HepG2 (cell line): ENCODE data around the gene KLHDC7A. TPM values are rescaled to one million over a fixed set of nuclear protein-coding genes. Genes with fewer than 3 reads are reported as not detected.

ENCODE experiments used
- ATAC-seq: fragments of 200-7000 bp; cut with Tn5 transposase; 3 replicates; pipeline ENCODE4 v1.9.1; 2020; ENCODE audit warnings: mild to moderate bottlenecking, moderate library complexity
- BruUV-seq: library from RNA; stranded (reverse); fragments of 400-500 nt; replicated peaks from 2 replicates; lab custom pipeline; 2021; lab: Mats Ljungman, UMichigan
- CTCF ChIA-PET: fragments of 300-600 bp; formaldehyde crosslinking; extraction: SDS; loops from one replicate; lab custom pipeline; 2021; ENCODE audit warnings: low total read pairs, inconsistent platforms, low intra/inter-chr PET ratio; lab: Yijun Ruan, JAX
- POLR2A ChIA-PET: fragments of 350-600 bp; sonication (Branson Sonifier 250); formaldehyde crosslinking; loops from one replicate; lab custom pipeline; 2020; ENCODE audit warnings: antibody characterized with exemption, inconsistent platforms; lab: Yijun Ruan, JAX
- DNase-seq: peaks from one replicate; pipeline ENCODE4 v3.0.0-alpha.2; 2015; ENCODE audit warnings: low spot score
- FAIRE-seq: peaks from 3 replicates; lab custom pipeline; 2011; peaks lifted over from hg19 to GRCh38; lab: Jason Lieb, UNC
- H2AFZ ChIP-seq: one replicate; pipeline ENCODE4 v1.6.1; 2011; ENCODE audit warnings: low read length, inconsistent platforms
- H3K27ac ChIP-seq: fragments of 300-600 bp; 3 replicates; pipeline ENCODE4 v1.8.0; 2011; ENCODE audit warnings: mixed run types, mild to moderate bottlenecking, mixed read lengths, low read length, inconsistent platforms; ENCODE audit not compliant: insufficient read depth; ENCODE audit errors: extremely low read length
- H3K27me3 ChIP-seq, 2 experiments: fragments of 200-600 bp in 1 of 2; 2 replicates in 1 of 2; 3 replicates in 1 of 2; pipeline versions ENCODE4 v1.6.0 to v1.8.0; 2011; ENCODE audit warnings: low read length in 2 of 2, mild to moderate bottlenecking in 2 of 2, moderate library complexity in 2 of 2, inconsistent platforms in 1 of 2; ENCODE audit not compliant: insufficient read depth in 2 of 2, control insufficient read depth in 1 of 2
- H3K36me3 ChIP-seq, 2 experiments: fragments of 200-600 bp in 1 of 2; replicated peaks in 1 of 2; 2 replicates in 1 of 2; 3 replicates in 1 of 2; pipeline versions ENCODE4 v1.5.1 to v1.8.0; 2011; ENCODE audit warnings: low read length in 2 of 2, inconsistent platforms in 1 of 2; ENCODE audit not compliant: insufficient read depth in 2 of 2, control insufficient read depth in 1 of 2
- H3K4me1 ChIP-seq: 2 replicates; pipeline ENCODE4 v1.5.1; 2012; ENCODE audit warnings: low read length, inconsistent platforms; ENCODE audit not compliant: insufficient read depth
- H3K4me2 ChIP-seq: 2 replicates; pipeline ENCODE4 v1.6.0; 2011; ENCODE audit warnings: low read depth, low read length, inconsistent platforms
- H3K4me3 ChIP-seq, 3 experiments: fragments of 200-600 bp in 1 of 3; sonication (generic), shearing (Covaris generic) in 1 of 3; replicated peaks in 1 of 3; 2 replicates each; pipeline ENCODE4 v1.5.1; 2011 to 2016; ENCODE audit warnings: low read length in 3 of 3, inconsistent platforms in 2 of 3, low read depth in 2 of 3, mild to moderate bottlenecking in 2 of 3, control low read depth in 1 of 3, mixed read lengths in 1 of 3; ENCODE audit not compliant: insufficient read depth in 1 of 3
- H3K79me2 ChIP-seq: one replicate; pipeline ENCODE4 v1.6.1; 2011; ENCODE audit warnings: low read length, inconsistent platforms; ENCODE audit not compliant: insufficient read depth
- H3K9ac ChIP-seq: 2 replicates; pipeline ENCODE4 v1.6.0; 2011; ENCODE audit warnings: mild to moderate bottlenecking, low read depth, low read length, inconsistent platforms; ENCODE audit not compliant: insufficient read depth
- H3K9me3 ChIP-seq: 2 replicates; pipeline ENCODE4 v1.5.1; 2012; ENCODE audit warnings: mild to moderate bottlenecking, low read length
- H4K20me1 ChIP-seq: 2 replicates; pipeline ENCODE4 v1.6.0; 2011; ENCODE audit warnings: inconsistent platforms, mild to moderate bottlenecking, low read length, moderate library complexity; ENCODE audit not compliant: insufficient read depth
- HNRNPLL ChIP-seq: fragments of 200-400 bp; formaldehyde crosslinking; IDR thresholded peaks from 2 replicates; pipeline ENCODE4 v1.6.1; 2017; ENCODE audit warnings: mild to moderate bottlenecking, low read depth, low read length; ENCODE audit not compliant: poor library complexity, severe bottlenecking
- HOXA9 ChIP-seq: sonication (generic); formaldehyde crosslinking; IDR thresholded peaks from 2 replicates; pipeline ENCODE4 v1.8.1; 2022; ENCODE audit warnings: missing genetic modification reagents, mild to moderate bottlenecking, moderate library complexity, borderline replicate concordance
- KDM5B ChIP-seq: sonication (generic); formaldehyde crosslinking; IDR thresholded peaks from 2 replicates; pipeline ENCODE4 v1.4.0; 2020; ENCODE audit warnings: missing genetic modification reagents, mild to moderate bottlenecking, borderline replicate concordance
- SMYD3 ChIP-seq: sonication (generic); formaldehyde crosslinking; IDR thresholded peaks from 2 replicates; pipeline ENCODE4 v1.8.1; 2023; ENCODE audit warnings: mild to moderate bottlenecking, missing genetic modification reagents
- ZBTB8A ChIP-seq: sonication (generic); formaldehyde crosslinking; IDR thresholded peaks from 2 replicates; pipeline ENCODE4 v1.4.0; 2020; ENCODE audit warnings: mild to moderate bottlenecking, low read depth, missing genetic modification reagents, borderline replicate concordance
- ZNF431 ChIP-seq: sonication (generic); formaldehyde crosslinking; IDR thresholded peaks from 2 replicates; pipeline ENCODE4 v1.9.0; 2022; ENCODE audit warnings: missing genetic modification reagents, low read depth, mild to moderate bottlenecking, borderline replicate concordance
- ZNF512B ChIP-seq: sonication (generic); formaldehyde crosslinking; IDR thresholded peaks from 2 replicates; pipeline ENCODE4 v1.5.1; 2020; ENCODE audit warnings: missing genetic modification reagents, mild to moderate bottlenecking, borderline replicate concordance
- ZNF605 ChIP-seq: sonication (generic); formaldehyde crosslinking; IDR thresholded peaks from 2 replicates; pipeline ENCODE4 v1.8.0; 2022; ENCODE audit warnings: mild to moderate bottlenecking, missing genetic modification reagents
- ZNF629 ChIP-seq: sonication (generic); formaldehyde crosslinking; conservative IDR thresholded peaks from 2 replicates; pipeline ENCODE4 v1.5.0; 2020; ENCODE audit warnings: missing genetic modification reagents
- ZNF672 ChIP-seq: sonication (generic); formaldehyde crosslinking; IDR thresholded peaks from 2 replicates; pipeline ENCODE4 v1.8.1; 2022; ENCODE audit warnings: missing genetic modification reagents
- ZNF761 ChIP-seq: sonication (generic); formaldehyde crosslinking; conservative IDR thresholded peaks from 2 replicates; pipeline ENCODE4 v1.4.0; 2020; ENCODE audit warnings: mild to moderate bottlenecking, missing genetic modification reagents
- WGBS: methylation state at CpG from one replicate; pipeline ENCODE4 v1.1.6; 2017; ENCODE audit warnings: low lambda C conversion rate; 5-methylcytosine and 5-hydroxymethylcytosine counted together
- in situ Hi-C: cut with HindIII; loops from 2 replicates; pipeline ENCODE4 v1.10.0; 2017; ENCODE audit warnings: low pct_unique_long_range_greater_than_20kb; ENCODE audit not compliant: extremely low pct_ligation_motif_present
- intact Hi-C: fragments of 100-400 bp; cut with micrococcal nuclease; formaldehyde crosslinking; loops from one replicate; pipeline ENCODE4 v1.10.0; 2022; ENCODE audit not compliant: unreplicated experiment
- polyA plus RNA-seq, 8 experiments: library from polyadenylated mRNA; depleted of rRNA in 3 of 8; stranded (reverse) in 7 of 8; unstranded in 1 of 8; fragments of >200 nt; fragmentation: Illumina TruSeq in 4 of 8; extraction: Trizol in 4 of 8; gene quantifications; 2 replicates each; pipeline versions ENCODE4 v1.2.1 to v1.2.3, GENCODE V29; 2011 to 2016; ENCODE audit warnings: low read depth in 4 of 8, missing spikeins in 1 of 8, mixed read lengths in 1 of 8; ENCODE audit not compliant: insufficient read depth in 1 of 8
- total RNA-seq, 5 experiments: library from RNA; depleted of rRNA; stranded (reverse); fragments of >200 nt; fragmentation: Illumina TruSeq; extraction: Trizol; gene quantifications; 2 replicates each; pipeline ENCODE4 v1.2.3, GENCODE V29; 2016; ENCODE audit warnings: low read depth in 1 of 5

The KLHDC7A gene
- total and polyA plus RNA-seq, 2 of the 13 experiments (the other 11 are each of a cell fraction or from before 2014, with no cell fraction given), result 0.15 to 1.8 TPM

GRCh38 chr1:18484276-18484675, 3.5 kb downstream of the KLHDC7A start:
- Histone ChIP-seq H3K9me3 (no peaks in the 10 kb centered on the region), H3K4me1 (peaks cover 59% of the 10 kb centered on the region), H3K4me2 (no peak overlapping the region), H3K27me3 (no peaks in the 10 kb centered on the region), H3K36me3 (no peaks in the 10 kb centered on the region), H3K79me2 (no peaks in the 10 kb centered on the region), H3K4me3 (no peak overlapping the region), H4K20me1 (no peaks in the 10 kb centered on the region), H2AFZ (no peak overlapping the region), H3K9ac (no peak overlapping the region), H3K27ac (no peak overlapping the region)
- POLR2A ChIA-PET, result no interaction called here
- TF ChIP-seq ZNF512B (CRISPR knock-in tag) (no peak), ZNF672 (CRISPR knock-in tag) (no peak), HNRNPLL (no peak), HOXA9 (no peak), SMYD3 (CRISPR knock-in tag) (no peak), ZNF761 (CRISPR knock-in tag) (no peak), ZNF629 (CRISPR knock-in tag) (no peak), ZBTB8A (CRISPR knock-in tag) (no peak), ZNF605 (CRISPR knock-in tag) (no peak), ZNF431 (CRISPR knock-in tag) (no peak), KDM5B (CRISPR knock-in tag) (no peak)
- no peak for ATAC-seq
- in situ Hi-C loops (no loop called here), intact Hi-C loops (no loop called here)
- no peak for FAIRE-seq
- BruUV-seq, result no TSS peak
- no peak for DNase-seq
- CTCF ChIA-PET, result no interaction called here
- WGBS, result 100% methylated on average over 3 of the region's 3 CpGs
